ENCODE results near the gene ADAP2.
"Not testable (repeated sequence)": the region's sequence is repeated elsewhere in the genome, so short reads cannot be mapped to it uniquely, and the experiment has no call there.

Gene ADAP2

GRCh38 chr17:30921544-30922196 is at the start of gene ADAP2:
TSS of gene ADAP2 (plus strand) at chr17:30921945. CDS start at chr17:30922015, 70 bp downstream.
- no peak for DNase-seq

GRCh38 chr17:30886187-30886586 is 35.6 kb upstream of the ADAP2 start:
- no peak for DNase-seq

GRCh38 chr17:30894236-30894635 is 27.5 kb upstream of the ADAP2 start:
- DNase-seq: no peak

GRCh38 chr17:30897311-30897710 is 24.4 kb upstream of the ADAP2 start:
- DNase-seq: no peak

- DNase-seq: no peak
Measured at GRCh38 chr17:30905742-30906100, 16.0 kb upstream of the ADAP2 start.

GRCh38 chr17:30906101-30906911 is 15.4 kb upstream of the ADAP2 start, which contains the start of gene TEFM:
TSS of gene TEFM (minus strand) at chr17:30906238. CDS start at chr17:30906198, 40 bp downstream.
- DNase-seq: peak; percentile 77

GRCh38 chr17:30908717-30909420 is 12.9 kb upstream of the ADAP2 start:
- DNase-seq: no peak

- not testable (repeated sequence) for DNase-seq
Measured at GRCh38 chr17:30910151-30910550, 11.6 kb upstream of the ADAP2 start.

- no peak for DNase-seq
Measured at GRCh38 chr17:30913955-30914354, 7.8 kb upstream of the ADAP2 start.

- DNase-seq: no peak
Measured at GRCh38 chr17:30915833-30916611, 5.7 kb upstream of the ADAP2 start.

GRCh38 chr17:30917050-30917449 is 4.7 kb upstream of the ADAP2 start:
- DNase-seq: no peak

- DNase-seq: no peak
Measured at GRCh38 chr17:30920282-30920681, 1.5 kb upstream of the ADAP2 start.

- DNase-seq: no peak
Measured at GRCh38 chr17:30920683-30921543, 832 bp upstream of the ADAP2 start.

- no peak for DNase-seq
Measured at GRCh38 chr17:30922235-30923030, 688 bp downstream of the ADAP2 start.

- DNase-seq: no peak
Measured at GRCh38 chr17:30924341-30924740, 2.6 kb downstream of the ADAP2 start.

- no peak for DNase-seq
Measured at GRCh38 chr17:30926516-30926915, 4.8 kb downstream of the ADAP2 start.

GRCh38 chr17:30927756-30928155 is 6.0 kb downstream of the ADAP2 start:
- no peak for DNase-seq

GRCh38 chr17:30928584-30928983 is 6.8 kb downstream of the ADAP2 start:
- no peak for DNase-seq

- DNase-seq: no peak
Measured at GRCh38 chr17:30929081-30929633, 7.4 kb downstream of the ADAP2 start.

- not testable (repeated sequence) for DNase-seq
Measured at GRCh38 chr17:30929861-30930260, 8.1 kb downstream of the ADAP2 start.

GRCh38 chr17:30930495-30930894 is 8.8 kb downstream of the ADAP2 start:
- DNase-seq: no peak
